Measurements from ENCODE around the gene TIMELESS.

The TIMELESS gene

GRCh38 chr12:56391721-56392120, 57.5 kb downstream of the TIMELESS start:
- ChIA-PET POLR2A (no interaction called here), CTCF (no interaction called here)
- no peaks in the 10 kb centered on the region for H3K9me3 ChIP-seq (ENCODE audit: control insufficient read depth, insufficient read depth, low read depth, low read length)
- no peak overlapping the region for H3K27ac ChIP-seq (ENCODE audit: extremely low read depth, low read depth, low read length)
- TF ChIP-seq MZF1 (tag by site-specific recombination; IDR thresholded peaks at IDR 0.05; ENCODE audit: borderline replicate concordance) (no peak), ZNF629 (tag by site-specific recombination; IDR thresholded peaks at IDR 0.05) (no peak), ZNF610 (tag by site-specific recombination; IDR thresholded peaks at IDR 0.05; ENCODE audit: borderline replicate concordance) (no peak)
- H3K4me3 ChIP-seq (ENCODE audit: low read depth, low read length), result no peak overlapping the region
- no peaks in the 10 kb centered on the region for H3K36me3 ChIP-seq (ENCODE audit: control insufficient read depth in 2 of 2, insufficient read depth in 1 of 2, low read length in 2 of 2)
- H3K4me1 ChIP-seq (ENCODE audit: control insufficient read depth, insufficient read depth, low read length), result no peaks in the 10 kb centered on the region; the same call in 1 of the 2 replicates

GRCh38 chr12:56389412-56389811, 59.8 kb downstream of the TIMELESS start:
- Histone ChIP-seq H3K9me3 (ENCODE audit: control insufficient read depth, insufficient read depth, low read depth, low read length) (no peaks in the 10 kb centered on the region), H3K4me3 (ENCODE audit: low read depth, low read length) (no peak overlapping the region), H3K4me1 (ENCODE audit: control insufficient read depth, insufficient read depth, low read length) (no peaks in the 10 kb centered on the region; the same call in 1 of the 2 replicates), H3K36me3 (ENCODE audit: control insufficient read depth in 2 of 2, insufficient read depth in 1 of 2, low read length in 2 of 2) (no peaks in the 10 kb centered on the region), H3K27ac (ENCODE audit: extremely low read depth, low read depth, low read length) (no peak overlapping the region)
- POLR2A ChIA-PET, result interaction anchor here (0.6 kb wide), 1 partner anchor 80 kb away, joined by 3 read pairs; no protein-coding TSS in a partner anchor
- CTCF ChIA-PET, result interaction anchor here (0.7 kb wide), 1 partner anchor 13 kb away, joined by 5 read pairs; no protein-coding TSS in a partner anchor
- no peak for TF ChIP-seq ZNF175 (tag by site-specific recombination; IDR thresholded peaks at IDR 0.05)
- peak; percentile 51 for TF ChIP-seq GLIS1 (tag by site-specific recombination; IDR thresholded peaks at IDR 0.05)
- TF ChIP-seq ZNF549 (tag by site-specific recombination; IDR thresholded peaks at IDR 0.05), result no peak
- TF ChIP-seq ZNF561 (tag by site-specific recombination; IDR thresholded peaks at IDR 0.05; ENCODE audit: borderline replicate concordance), result no peak

GRCh38 chr12:56387152-56387736, 62.0 kb downstream of the TIMELESS start:
- H3K4me1 ChIP-seq (ENCODE audit: control insufficient read depth, insufficient read depth, low read length), result no peaks in the 10 kb centered on the region; the same call in 1 of the 2 replicates
- TF ChIP-seq ZNF398 (tag by site-specific recombination; IDR thresholded peaks at IDR 0.05), result 0 out of 2 replicates have a peak, but pooled peaks have one; percentile 25
- TF ChIP-seq KLF1 (tag by site-specific recombination; IDR thresholded peaks at IDR 0.05), result peak; percentile 88
- peak; percentile 40; the same call in 1 of the 2 replicates for TF ChIP-seq WT1 (tag by site-specific recombination; IDR thresholded peaks at IDR 0.05)
- TF ChIP-seq ZNF16 (tag by site-specific recombination; IDR thresholded peaks at IDR 0.05; ENCODE audit: low read depth), result no peak
- TF ChIP-seq MZF1 (tag by site-specific recombination; IDR thresholded peaks at IDR 0.05; ENCODE audit: borderline replicate concordance), result 0 out of 2 replicates have a peak, but pooled peaks have one; percentile 23
- TF ChIP-seq PATZ1 (tag by site-specific recombination; IDR thresholded peaks at IDR 0.05), result peak; percentile 22; the same call in 1 of the 2 replicates
- no peak for TF ChIP-seq MYNN (tag by site-specific recombination; IDR thresholded peaks at IDR 0.05; ENCODE audit: borderline replicate concordance)
- TF ChIP-seq ZNF600 (tag by site-specific recombination; IDR thresholded peaks at IDR 0.05), result 0 out of 2 replicates have a peak, but pooled peaks have one; percentile 15
- 0 out of 2 replicates have a peak, but pooled peaks have one; percentile 27 for TF ChIP-seq ZFHX2 (tag by site-specific recombination; conservative IDR thresholded peaks at IDR 0.05)
- H3K27ac ChIP-seq (ENCODE audit: extremely low read depth, low read depth, low read length), result no peak overlapping the region
- no peaks in the 10 kb centered on the region for H3K9me3 ChIP-seq (ENCODE audit: control insufficient read depth, insufficient read depth, low read depth, low read length)
- POLR2A ChIA-PET, result interaction anchor here (1.2 kb wide), 1 partner anchor 62 kb away, joined by 3 read pairs; the partner anchor contains the start of gene TIMELESS
- no peak overlapping the region for H3K4me3 ChIP-seq (ENCODE audit: low read depth, low read length)
- CTCF ChIA-PET, result no interaction called here
- H3K36me3 ChIP-seq (ENCODE audit: control insufficient read depth in 2 of 2, insufficient read depth in 1 of 2, low read length in 2 of 2), result no peaks in the 10 kb centered on the region
